Measurements from ENCODE around the gene TRAF5.
A peak's percentile ranks its signal among the peaks of the same experiment; 100 is the strongest.
"Not testable (repeated sequence)": the region's sequence is repeated elsewhere in the genome, so short reads cannot be mapped to it uniquely, and the experiment has no call there.

TRAF5 gene

DNA sequence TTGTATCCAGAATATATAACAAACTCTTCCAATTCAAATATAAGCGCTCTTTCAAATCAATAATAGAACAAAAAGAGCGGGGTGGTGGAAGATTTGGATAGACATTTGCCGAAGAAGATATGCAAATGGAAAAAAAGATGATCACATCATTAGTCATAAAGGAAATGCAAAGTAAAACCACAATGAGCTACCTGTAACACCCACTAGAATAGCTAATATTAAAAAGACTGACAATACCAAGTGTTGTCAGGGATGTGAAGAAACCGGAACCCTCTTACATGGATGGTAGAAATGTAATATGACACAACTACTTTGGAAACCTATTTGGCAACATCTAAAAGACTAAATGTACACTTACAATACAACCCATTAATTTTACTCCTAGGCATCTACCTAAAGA is 5.7 kb upstream of the TRAF5 start:
- H3K4me3 ChIP-seq (ENCODE audit: low read length): no peak overlapping the region
- TF ChIP-seq CTCF (conservative IDR thresholded peaks at IDR 0.05; ENCODE audit: low read depth, low read length): no peak
- DNase-seq (ENCODE audit: low read depth): no peak

DNA sequence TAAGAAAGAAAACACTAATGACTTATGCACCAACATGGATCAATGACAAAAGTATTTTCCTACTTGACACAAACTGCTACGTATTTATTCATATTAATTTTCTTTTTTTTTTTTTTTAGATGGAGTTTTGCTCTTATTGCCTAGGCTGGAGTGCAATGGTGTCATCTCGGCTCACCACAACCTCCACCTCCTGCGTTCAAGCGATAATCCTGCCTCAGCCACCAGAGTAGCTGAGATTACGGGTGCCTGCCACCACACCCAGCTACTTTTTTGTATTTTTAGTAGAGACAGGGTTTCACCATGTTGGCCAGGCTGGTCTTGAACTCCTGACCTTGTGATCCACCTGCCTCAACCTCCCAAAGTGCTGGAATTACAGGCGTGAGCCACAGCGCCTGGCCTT is 5.0 kb upstream of the TRAF5 start:
- not testable (repeated sequence) for DNase-seq (ENCODE audit: low read depth); H3K4me3 ChIP-seq (ENCODE audit: low read length)

DNA sequence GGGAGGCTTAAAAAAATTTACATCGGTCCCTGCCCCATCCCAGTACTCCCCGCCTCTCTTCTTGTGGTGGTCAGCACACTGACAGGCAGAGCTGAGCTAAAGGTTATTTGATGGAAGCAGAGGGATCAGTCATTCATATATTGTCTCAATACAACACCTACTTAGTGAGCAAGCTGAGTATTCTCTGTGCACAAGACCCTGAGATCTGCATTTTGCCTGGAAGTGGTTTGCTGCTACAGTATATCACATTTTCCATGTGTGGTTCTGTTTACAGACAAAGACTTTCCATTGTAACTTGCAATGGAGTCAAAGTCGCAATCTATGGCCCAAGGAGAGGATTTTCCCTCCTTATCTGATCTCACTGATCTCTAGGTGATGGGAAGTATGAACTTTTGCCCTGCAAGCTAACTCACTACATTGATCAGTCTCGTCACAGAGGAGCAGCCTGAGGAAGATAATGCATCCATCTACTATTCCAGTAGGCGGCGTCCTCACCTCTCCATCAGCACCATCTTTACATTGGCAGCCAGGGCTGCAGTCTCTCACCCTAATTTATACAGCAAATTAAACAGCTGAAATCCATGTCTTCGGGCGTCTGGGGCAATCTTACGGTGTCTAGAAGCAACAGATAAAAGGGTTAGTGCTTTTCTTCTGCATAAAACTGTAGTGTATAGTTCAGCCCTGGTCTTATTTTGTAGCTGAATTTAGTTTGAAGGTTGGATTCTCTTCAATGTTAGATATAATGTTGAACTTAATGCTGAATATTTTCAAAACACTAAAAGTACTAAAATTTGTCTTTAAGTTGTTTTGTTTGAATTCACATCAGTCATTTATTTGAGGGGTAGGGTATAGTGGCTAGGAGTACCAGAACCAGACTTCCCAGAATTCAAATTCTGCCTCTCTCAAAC is 3.2 kb upstream of the TRAF5 start:
- peak; percentile 93 for TF ChIP-seq CTCF (conservative IDR thresholded peaks at IDR 0.05; ENCODE audit: low read depth, low read length)
- no peak for DNase-seq (ENCODE audit: low read depth)

DNA sequence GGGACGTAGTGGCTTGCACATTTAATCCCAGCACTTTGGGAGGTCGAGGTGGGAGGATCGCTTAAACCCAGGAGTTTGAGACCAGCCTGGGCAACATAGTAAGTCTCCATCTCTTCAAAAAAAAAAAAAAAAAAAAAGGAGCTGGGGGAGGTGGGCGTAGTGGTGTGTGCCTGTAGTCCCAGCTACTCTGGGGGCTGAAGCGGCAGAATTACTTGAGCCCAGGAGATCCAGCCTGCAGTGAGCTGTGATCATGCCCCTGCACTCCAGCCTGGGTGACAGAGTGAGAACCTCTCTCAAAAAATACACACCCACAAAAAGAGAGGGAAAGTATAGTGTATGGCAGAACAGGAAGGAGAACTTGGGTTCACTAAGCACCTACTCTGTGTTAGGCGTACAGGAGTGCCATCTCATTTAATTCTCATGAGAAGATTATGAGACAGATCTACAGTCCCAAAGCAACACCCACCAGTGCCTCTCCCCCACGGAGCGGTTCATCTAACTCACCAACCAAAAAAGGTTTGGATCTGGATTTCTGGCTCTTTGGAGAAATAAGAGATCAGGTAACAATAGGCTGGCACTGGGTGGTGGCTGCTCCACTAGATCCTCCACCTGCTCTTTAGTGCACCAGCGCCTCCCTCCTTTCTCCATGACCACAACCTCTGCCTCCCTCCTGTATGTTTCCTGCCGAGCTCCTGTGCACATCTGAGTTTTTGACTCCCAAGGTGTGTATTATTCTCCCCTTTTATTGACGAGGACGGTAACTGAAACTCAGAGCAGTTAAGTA is 1.4 kb upstream of the TRAF5 start:
- H3K4me3 ChIP-seq (ENCODE audit: low read length): no peak overlapping the region
- TF ChIP-seq CTCF (conservative IDR thresholded peaks at IDR 0.05; ENCODE audit: low read depth, low read length): no peak
- no peak for DNase-seq (ENCODE audit: low read depth)

More for the DNA sequence above, 3.2 kb upstream of the TRAF5 start:
- no peak overlapping the region for H3K4me3 ChIP-seq (ENCODE audit: low read length)

DNA sequence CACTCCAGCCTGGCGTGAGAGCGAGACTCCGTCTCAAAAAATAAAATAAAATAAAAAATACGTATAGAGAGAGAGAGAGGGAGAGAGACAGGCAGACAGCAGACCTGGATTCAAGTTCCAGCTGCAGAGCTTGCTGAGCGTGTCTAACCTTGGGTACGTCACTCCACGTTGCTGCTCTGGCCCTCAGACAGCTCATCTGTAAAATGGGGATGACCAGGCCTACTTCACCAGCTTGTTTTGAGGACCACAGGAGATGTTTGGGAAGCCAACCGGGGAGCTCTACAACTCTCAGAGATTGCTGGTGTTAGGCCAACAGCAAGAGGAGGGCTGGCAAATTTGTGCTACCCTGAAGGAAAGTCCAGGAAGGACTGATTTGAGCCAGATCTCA is 499 bp upstream of the TRAF5 start:
- no peak for TF ChIP-seq CTCF (conservative IDR thresholded peaks at IDR 0.05; ENCODE audit: low read depth, low read length)
- no peak for DNase-seq (ENCODE audit: low read depth)
- peak overlapping the region; percentile 67 for H3K4me3 ChIP-seq (ENCODE audit: low read length)

DNA sequence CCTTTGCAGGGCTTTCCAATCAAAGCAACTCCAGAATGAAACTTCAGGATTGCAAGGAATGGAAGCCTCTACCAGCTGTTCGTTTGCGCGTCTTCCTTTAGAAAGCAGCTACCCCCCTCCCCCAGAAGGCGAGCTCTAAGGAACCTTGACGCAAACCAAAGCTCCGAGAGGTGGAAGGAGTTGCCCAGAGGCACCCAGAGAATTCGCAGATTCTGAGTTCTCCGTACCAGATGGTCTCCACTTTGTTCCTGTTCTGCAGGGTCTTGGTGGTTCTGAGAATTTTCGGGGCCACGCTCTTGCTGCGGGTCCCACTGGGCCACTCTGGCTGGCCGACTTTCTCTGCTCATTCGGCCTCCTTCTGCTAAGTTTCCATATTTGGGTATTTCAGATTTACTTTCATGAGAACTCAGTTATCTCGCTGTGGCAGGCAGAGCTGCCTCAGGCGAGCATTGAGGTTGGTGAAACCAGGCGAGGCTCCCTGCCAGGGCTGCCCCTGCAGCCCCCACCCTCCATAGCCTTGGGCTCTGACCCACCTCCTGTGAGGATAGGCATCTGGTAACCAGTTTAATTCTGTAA is 801 bp downstream of the TRAF5 start:
- no peak for TF ChIP-seq CTCF (conservative IDR thresholded peaks at IDR 0.05; ENCODE audit: low read depth, low read length)
- peak; percentile 16 for DNase-seq (ENCODE audit: low read depth)
- peak overlapping the region; percentile 67 for H3K4me3 ChIP-seq (ENCODE audit: low read length)

DNA sequence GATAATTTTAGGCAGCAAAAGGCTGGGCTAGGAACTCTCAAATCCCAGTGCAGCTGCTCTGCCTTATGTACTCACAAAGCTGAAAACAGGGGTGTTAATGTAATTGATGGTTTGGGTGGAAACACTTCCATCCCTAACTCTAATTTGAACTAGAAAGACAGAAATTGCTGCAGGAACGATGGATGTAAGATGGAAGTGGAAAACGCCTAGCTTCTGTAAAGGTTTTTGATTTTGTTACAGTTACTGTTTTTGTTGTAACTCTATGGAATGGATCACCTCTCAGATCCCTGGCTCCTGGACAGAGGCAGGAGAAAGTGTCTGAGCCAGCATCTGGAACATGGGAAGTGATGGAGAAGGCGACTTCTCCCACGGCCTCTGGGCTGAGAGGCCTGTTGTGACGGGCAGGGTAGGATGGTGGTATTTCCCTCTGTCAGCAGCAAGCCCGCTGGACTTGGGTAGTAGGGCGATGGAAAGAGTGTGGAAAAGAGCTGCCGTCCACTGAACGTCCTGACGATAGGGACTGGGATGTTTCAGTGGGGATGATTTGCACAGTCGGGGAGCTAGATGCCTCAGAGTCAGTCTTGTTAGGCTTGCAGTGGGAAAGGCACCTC is 1.6 kb downstream of the TRAF5 start:
- H3K4me3 ChIP-seq (ENCODE audit: low read length): no peak overlapping the region

More for the DNA sequence above, 1.6 kb downstream of the TRAF5 start:
- no peak for TF ChIP-seq CTCF (conservative IDR thresholded peaks at IDR 0.05; ENCODE audit: low read depth, low read length)
- no peak for DNase-seq (ENCODE audit: low read depth)
